Measurements from ENCODE around the gene ATRAID. TPM values are rescaled to one million over a fixed set of nuclear protein-coding genes. Genes with fewer than 3 reads are reported as not detected.

ATRAID gene
- total RNA-seq, 1 donor from 2014 or later: 103 TPM

- DNase-seq (ENCODE audit: extremely low spot score, unreplicated experiment): no peak
- TF ChIP-seq, protein P1, sequence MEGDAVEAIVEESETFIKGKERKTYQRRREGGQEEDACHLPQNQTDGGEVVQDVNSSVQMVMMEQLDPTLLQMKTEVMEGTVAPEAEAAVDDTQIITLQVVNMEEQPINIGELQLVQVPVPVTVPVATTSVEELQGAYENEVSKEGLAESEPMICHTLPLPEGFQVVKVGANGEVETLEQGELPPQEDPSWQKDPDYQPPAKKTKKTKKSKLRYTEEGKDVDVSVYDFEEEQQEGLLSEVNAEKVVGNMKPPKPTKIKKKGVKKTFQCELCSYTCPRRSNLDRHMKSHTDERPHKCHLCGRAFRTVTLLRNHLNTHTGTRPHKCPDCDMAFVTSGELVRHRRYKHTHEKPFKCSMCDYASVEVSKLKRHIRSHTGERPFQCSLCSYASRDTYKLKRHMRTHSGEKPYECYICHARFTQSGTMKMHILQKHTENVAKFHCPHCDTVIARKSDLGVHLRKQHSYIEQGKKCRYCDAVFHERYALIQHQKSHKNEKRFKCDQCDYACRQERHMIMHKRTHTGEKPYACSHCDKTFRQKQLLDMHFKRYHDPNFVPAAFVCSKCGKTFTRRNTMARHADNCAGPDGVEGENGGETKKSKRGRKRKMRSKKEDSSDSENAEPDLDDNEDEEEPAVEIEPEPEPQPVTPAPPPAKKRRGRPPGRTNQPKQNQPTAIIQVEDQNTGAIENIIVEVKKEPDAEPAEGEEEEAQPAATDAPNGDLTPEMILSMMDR (conservative IDR thresholded peaks at IDR 0.05): no peak
- H3K4me3 Mint-ChIP-seq: no peak overlapping the region
- H3K36me3 Mint-ChIP-seq: peaks cover 22% of the 10 kb centered on the region
- H3K27ac Mint-ChIP-seq: no peak overlapping the region
- H3K27me3 Mint-ChIP-seq: no peaks in the 10 kb centered on the region
- H3K4me1 Mint-ChIP-seq (ENCODE audit: unreplicated experiment): no peaks in the 10 kb centered on the region
- no peaks in the 10 kb centered on the region for H3K9me3 Mint-ChIP-seq
Observed at GRCh38 chr2:27231921-27232320, 20.1 kb downstream of the ATRAID start.

- Mint-ChIP-seq H3K27me3 (no peaks in the 10 kb centered on the region), H3K4me3 (no peak overlapping the region), H3K9me3 (no peaks in the 10 kb centered on the region), H3K36me3 (peaks cover 18% of the 10 kb centered on the region), H3K4me1 (ENCODE audit: unreplicated experiment) (no peaks in the 10 kb centered on the region), H3K27ac (no peak overlapping the region)
- TF ChIP-seq, protein P1 (conservative IDR thresholded peaks at IDR 0.05): no peak
- DNase-seq (ENCODE audit: extremely low spot score, unreplicated experiment): no peak
Observed at GRCh38 chr2:27233341-27233740, 21.5 kb downstream of the ATRAID start.

- Mint-ChIP-seq H3K36me3 (peaks cover 24% of the 10 kb centered on the region), H3K27ac (no peak overlapping the region), H3K9me3 (no peaks in the 10 kb centered on the region), H3K4me3 (no peak overlapping the region), H3K4me1 (ENCODE audit: unreplicated experiment) (no peaks in the 10 kb centered on the region), H3K27me3 (no peaks in the 10 kb centered on the region)
- TF ChIP-seq, protein P1 (conservative IDR thresholded peaks at IDR 0.05): no peak
- DNase-seq (ENCODE audit: extremely low spot score, unreplicated experiment): no peak
Observed at GRCh38 chr2:27236136-27236535, 24.3 kb downstream of the ATRAID start.

- no peak overlapping the region for H3K4me3 Mint-ChIP-seq
- no peak for DNase-seq (ENCODE audit: extremely low spot score, unreplicated experiment)
- no peaks in the 10 kb centered on the region for H3K4me1 Mint-ChIP-seq (ENCODE audit: unreplicated experiment)
- TF ChIP-seq, protein P1 (conservative IDR thresholded peaks at IDR 0.05): no peak
- H3K9me3 Mint-ChIP-seq: no peaks in the 10 kb centered on the region
- no peaks in the 10 kb centered on the region for H3K27me3 Mint-ChIP-seq
- no peak overlapping the region for H3K27ac Mint-ChIP-seq
- H3K36me3 Mint-ChIP-seq: peaks cover 24% of the 10 kb centered on the region
Observed at GRCh38 chr2:27236626-27237025, 24.8 kb downstream of the ATRAID start.

GRCh38 chr2:27237341-27237945 lies 25.6 kb downstream of the ATRAID start:
- H3K4me3 Mint-ChIP-seq: no peak overlapping the region
- H3K4me1 Mint-ChIP-seq (ENCODE audit: unreplicated experiment): no peaks in the 10 kb centered on the region
- H3K27ac Mint-ChIP-seq: no peak overlapping the region
- no peaks in the 10 kb centered on the region for H3K27me3 Mint-ChIP-seq
- H3K9me3 Mint-ChIP-seq: no peaks in the 10 kb centered on the region
- DNase-seq (ENCODE audit: extremely low spot score, unreplicated experiment): no peak
- H3K36me3 Mint-ChIP-seq: peaks cover 24% of the 10 kb centered on the region
- TF ChIP-seq, protein P1 (conservative IDR thresholded peaks at IDR 0.05): no peak

GRCh38 chr2:27238976-27239375 lies 27.1 kb downstream of the ATRAID start:
- Mint-ChIP-seq H3K27me3 (no peaks in the 10 kb centered on the region), H3K4me3 (no peak overlapping the region), H3K4me1 (ENCODE audit: unreplicated experiment) (no peaks in the 10 kb centered on the region), H3K9me3 (no peaks in the 10 kb centered on the region), H3K36me3 (peaks cover 17% of the 10 kb centered on the region), H3K27ac (no peak overlapping the region)
- TF ChIP-seq, protein P1 (conservative IDR thresholded peaks at IDR 0.05): no peak
- no peak for DNase-seq (ENCODE audit: extremely low spot score, unreplicated experiment)

Measured in type B pancreatic cell (in vitro differentiated cells).